Activated T-cell treated with anti-CD3 and anti-CD28 coated beads, Interleukin-2, amount 50 U/mL, for 4 hours (primary cell): ENCODE measurements around the gene ZNF860. TPM values are rescaled to one million over a fixed set of nuclear protein-coding genes. Genes with fewer than 3 reads are reported as not detected.
A peak's percentile ranks its signal among the peaks of the same experiment; 100 is the strongest.

Source experiments
- ATAC-seq, 2 donors: fragments of 200-7000 bp; cut with Tn5 transposase; one replicate each; pipeline ENCODE4 v1.10.0; 2021
- DNase-seq: peaks from one replicate; pipeline ENCODE4 v3.0.0-alpha.2; 2020
- H3K27me3 Mint-ChIP-seq: one replicate; pipeline ENCODE4 v1.8.0; 2021; ENCODE audit warnings: low read depth, mixed read lengths
- H3K36me3 Mint-ChIP-seq: one replicate; pipeline ENCODE4 v1.8.0; 2022; ENCODE audit warnings: mixed read lengths; ENCODE audit not compliant: insufficient read depth
- H3K4me1 Mint-ChIP-seq: one replicate; pipeline ENCODE4 v1.8.0; 2021; ENCODE audit warnings: low read depth, mixed read lengths
- H3K4me3 Mint-ChIP-seq: one replicate; pipeline ENCODE4 v1.8.0; 2021; ENCODE audit warnings: mild to moderate bottlenecking, moderate library complexity, mixed read lengths
- H3K9me3 Mint-ChIP-seq: one replicate; pipeline ENCODE4 v1.8.0; 2021; ENCODE audit warnings: mixed read lengths
- total RNA-seq, 3 donors: library from RNA; stranded (reverse); gene quantifications; one replicate each; pipeline ENCODE4 v1.2.1, GENCODE V29; 2021

The ZNF860 gene
- total RNA-seq, 3 donors from 2014 or later: 0.11 to 0.66 (median 0.13) TPM

DNA sequence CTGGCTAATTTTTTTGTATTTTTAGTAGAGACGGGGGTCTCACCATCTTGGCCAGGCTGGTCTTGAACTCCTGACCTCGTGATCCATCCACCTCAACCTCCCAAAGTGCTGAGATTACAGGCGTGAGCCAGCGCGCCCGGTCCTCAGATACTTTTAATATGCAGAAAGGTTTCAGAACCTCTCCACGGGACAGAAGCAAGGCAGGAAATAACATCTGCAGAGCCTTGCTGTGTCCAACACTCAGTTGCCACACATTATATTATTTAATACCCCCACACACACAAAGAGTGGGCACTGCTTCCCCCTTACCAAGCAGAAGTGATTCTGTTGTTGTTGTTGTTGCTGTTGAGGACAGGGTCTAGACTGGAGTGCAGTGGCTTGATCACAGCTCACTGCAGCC lies 28.5 kb upstream of the ZNF860 start:
- no peaks in the 10 kb centered on the region for H3K36me3 Mint-ChIP-seq
- no peaks in the 10 kb centered on the region for H3K27me3 Mint-ChIP-seq
- H3K4me3 Mint-ChIP-seq: no peak overlapping the region
- DNase-seq (no peak), ATAC-seq (no peak)
- H3K9me3 Mint-ChIP-seq: peaks cover 7% of the 10 kb centered on the region
- H3K4me1 Mint-ChIP-seq: peaks cover 2% of the 10 kb centered on the region

DNA sequence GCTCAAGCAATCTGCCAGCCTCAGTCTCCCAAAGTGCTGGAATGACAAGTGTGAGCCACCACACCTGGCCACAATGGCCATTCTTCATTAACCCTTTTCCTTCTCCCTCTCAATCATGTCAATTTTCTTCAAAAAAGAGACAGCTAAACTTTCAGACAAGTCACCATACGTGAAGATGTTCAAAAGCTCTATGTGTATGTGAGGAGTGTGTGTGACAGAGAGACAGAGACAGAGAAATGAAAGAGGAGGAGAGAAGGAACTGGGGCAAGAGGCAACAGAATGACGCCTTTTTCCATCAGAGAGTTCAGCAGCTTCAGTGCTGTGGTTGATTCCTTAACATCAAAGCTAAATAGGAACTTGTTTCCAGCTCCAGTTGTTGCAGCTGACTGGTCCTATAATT lies 27.9 kb upstream of the ZNF860 start:
- Mint-ChIP-seq H3K4me1 (peaks cover 2% of the 10 kb centered on the region), H3K9me3 (peaks cover 7% of the 10 kb centered on the region), H3K27me3 (no peaks in the 10 kb centered on the region), H3K36me3 (no peaks in the 10 kb centered on the region), H3K4me3 (no peak overlapping the region)
- DNase-seq: no peak
- ATAC-seq: no peak

GRCh38 chr3:31955581-31955980 lies 26.0 kb upstream of the ZNF860 start:
- no peaks in the 10 kb centered on the region for H3K36me3 Mint-ChIP-seq
- ATAC-seq (no peak), DNase-seq (no peak)
- peaks cover 7% of the 10 kb centered on the region for H3K9me3 Mint-ChIP-seq
- no peak overlapping the region for H3K4me3 Mint-ChIP-seq
- peaks cover 2% of the 10 kb centered on the region for H3K4me1 Mint-ChIP-seq
- H3K27me3 Mint-ChIP-seq: no peaks in the 10 kb centered on the region

GRCh38 chr3:31957106-31957505 lies 24.4 kb upstream of the ZNF860 start:
- Mint-ChIP-seq H3K4me1 (peaks cover 2% of the 10 kb centered on the region), H3K36me3 (no peaks in the 10 kb centered on the region), H3K27me3 (no peaks in the 10 kb centered on the region), H3K4me3 (no peak overlapping the region), H3K9me3 (peaks cover 7% of the 10 kb centered on the region)
- DNase-seq (no peak), ATAC-seq (no peak)

DNA sequence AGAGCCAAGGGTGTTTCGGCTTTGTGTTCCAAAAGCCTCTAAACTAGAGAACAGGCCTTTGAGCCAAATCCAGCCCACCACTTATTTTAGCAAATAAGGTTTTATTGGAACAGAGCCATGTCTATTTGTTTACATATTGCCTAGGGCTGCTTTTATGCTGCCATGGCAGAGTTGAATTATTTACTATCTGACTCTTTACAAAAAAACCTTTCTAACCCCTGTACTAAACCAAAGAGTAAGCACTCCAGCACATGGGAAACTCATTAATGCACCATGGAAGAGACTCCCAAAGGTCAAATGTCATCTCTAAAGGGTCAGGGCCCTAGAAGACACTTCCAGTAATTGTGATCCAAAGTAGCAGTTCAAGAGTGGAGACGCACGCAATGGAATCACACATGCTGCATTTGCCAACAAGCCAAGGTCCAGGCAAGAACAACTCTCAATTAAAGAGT lies 22.8 kb upstream of the ZNF860 start:
- H3K4me1 Mint-ChIP-seq: peaks cover 7% of the 10 kb centered on the region
- peaks cover 7% of the 10 kb centered on the region for H3K9me3 Mint-ChIP-seq
- no peaks in the 10 kb centered on the region for H3K36me3 Mint-ChIP-seq
- H3K27me3 Mint-ChIP-seq: peaks cover 1% of the 10 kb centered on the region
- no peak overlapping the region for H3K4me3 Mint-ChIP-seq
- no peak for ATAC-seq
- no peak for DNase-seq

- no peak overlapping the region for H3K4me3 Mint-ChIP-seq
- peaks cover 7% of the 10 kb centered on the region for H3K9me3 Mint-ChIP-seq
- no peaks in the 10 kb centered on the region for H3K36me3 Mint-ChIP-seq
- no peak for ATAC-seq
- no peak for DNase-seq
- peaks cover 9% of the 10 kb centered on the region for H3K4me1 Mint-ChIP-seq
- H3K27me3 Mint-ChIP-seq: peaks cover 2% of the 10 kb centered on the region
Observed at GRCh38 chr3:31959251-31959650, 22.3 kb upstream of the ZNF860 start.

GRCh38 chr3:31959951-31960792 lies 21.4 kb upstream of the ZNF860 start:
- Mint-ChIP-seq H3K27me3 (peaks cover 2% of the 10 kb centered on the region), H3K4me3 (no peak overlapping the region), H3K9me3 (peaks cover 5% of the 10 kb centered on the region), H3K4me1 (peaks cover 9% of the 10 kb centered on the region), H3K36me3 (no peaks in the 10 kb centered on the region)
- ATAC-seq (no peak), DNase-seq (no peak)

DNA sequence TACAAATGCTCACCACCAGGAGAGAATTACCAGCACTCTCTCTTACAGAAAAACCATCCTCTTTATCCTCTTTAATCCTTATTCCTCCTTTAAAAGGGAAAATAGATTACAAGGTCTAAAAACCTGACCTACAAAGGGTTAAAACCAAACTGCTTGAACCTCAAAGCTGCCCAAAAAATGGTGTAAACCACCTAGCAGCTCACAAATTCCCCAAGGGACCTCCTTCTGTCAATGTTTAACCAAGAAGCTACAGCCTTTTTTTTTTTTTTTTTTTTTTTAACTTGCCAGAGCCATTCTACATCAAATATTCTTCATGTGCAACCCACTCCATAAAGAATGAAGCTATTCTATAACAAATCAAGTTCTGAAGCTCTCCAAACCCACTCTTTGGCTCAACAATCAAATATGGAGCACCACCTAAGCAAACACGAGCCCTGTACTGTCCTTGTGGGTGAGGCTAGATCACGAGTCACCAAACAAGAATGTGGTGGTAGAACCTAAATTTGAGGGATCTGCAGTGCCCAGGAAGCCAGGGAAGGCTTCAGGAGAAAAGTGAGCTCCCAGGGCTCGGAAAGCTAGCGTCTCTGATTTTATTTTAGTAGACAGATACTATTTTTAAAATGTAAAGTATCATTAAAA lies 20.6 kb upstream of the ZNF860 start:
- DNase-seq (no peak), ATAC-seq (no peak)
- no peaks in the 10 kb centered on the region for H3K36me3 Mint-ChIP-seq

GRCh38 chr3:31962801-31963205 lies 18.7 kb upstream of the ZNF860 start:
- Mint-ChIP-seq H3K4me3 (no peak overlapping the region), H3K27me3 (peaks cover 2% of the 10 kb centered on the region), H3K36me3 (no peaks in the 10 kb centered on the region), H3K4me1 (peaks cover 9% of the 10 kb centered on the region), H3K9me3 (no peaks in the 10 kb centered on the region)
- DNase-seq (no peak), ATAC-seq (peak; percentile 38 to 43)

More for the DNA sequence above, 20.6 kb upstream of the ZNF860 start:
- H3K4me3 Mint-ChIP-seq: no peak overlapping the region
- no peaks in the 10 kb centered on the region for H3K9me3 Mint-ChIP-seq
- H3K4me1 Mint-ChIP-seq: peaks cover 9% of the 10 kb centered on the region
- H3K27me3 Mint-ChIP-seq: peaks cover 2% of the 10 kb centered on the region

GRCh38 chr3:31966978-31967591 lies 14.5 kb upstream of the ZNF860 start:
- DNase-seq: no peak
- no peaks in the 10 kb centered on the region for H3K36me3 Mint-ChIP-seq
- no peak overlapping the region for H3K4me3 Mint-ChIP-seq
- H3K4me1 Mint-ChIP-seq: peaks cover 9% of the 10 kb centered on the region
- peaks cover 2% of the 10 kb centered on the region for H3K27me3 Mint-ChIP-seq
- H3K9me3 Mint-ChIP-seq: no peaks in the 10 kb centered on the region
- ATAC-seq: no peak

DNA sequence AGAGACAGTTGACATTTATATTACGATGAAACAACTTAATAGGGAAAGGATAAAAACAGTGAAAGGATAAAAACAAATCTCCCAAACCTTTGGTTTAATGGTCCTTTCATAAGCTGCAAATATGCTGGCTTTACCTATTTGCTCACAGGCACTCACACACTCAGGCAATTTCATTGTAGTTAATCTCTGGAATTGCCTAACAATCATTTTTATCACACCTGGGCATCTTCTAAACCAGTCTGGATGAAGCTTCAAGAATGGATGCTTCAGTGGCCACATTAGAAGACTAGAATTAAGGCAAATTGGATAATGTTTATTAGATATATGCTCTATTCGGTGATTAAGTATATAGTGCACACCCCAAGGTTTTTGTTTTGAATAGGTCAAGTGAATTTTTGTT lies 14.0 kb upstream of the ZNF860 start:
- peaks cover 2% of the 10 kb centered on the region for H3K27me3 Mint-ChIP-seq

GRCh38 chr3:31968369-31968926 lies 13.1 kb upstream of the ZNF860 start:
- Mint-ChIP-seq H3K36me3 (no peaks in the 10 kb centered on the region), H3K4me3 (no peak overlapping the region), H3K4me1 (peaks cover 6% of the 10 kb centered on the region), H3K9me3 (no peaks in the 10 kb centered on the region), H3K27me3 (peaks cover 2% of the 10 kb centered on the region)
- ATAC-seq (no peak), DNase-seq (no peak)

More for the DNA sequence above, 14.0 kb upstream of the ZNF860 start:
- ATAC-seq (no peak), DNase-seq (no peak)
- Mint-ChIP-seq H3K4me3 (no peak overlapping the region), H3K4me1 (peaks cover 10% of the 10 kb centered on the region), H3K36me3 (no peaks in the 10 kb centered on the region), H3K9me3 (no peaks in the 10 kb centered on the region)

- Mint-ChIP-seq H3K9me3 (no peaks in the 10 kb centered on the region), H3K4me3 (no peak overlapping the region), H3K4me1 (peaks cover 3% of the 10 kb centered on the region), H3K27me3 (no peaks in the 10 kb centered on the region), H3K36me3 (no peaks in the 10 kb centered on the region)
- ATAC-seq (no peak), DNase-seq (no peak)
Observed at GRCh38 chr3:31968927-31969418, 12.6 kb upstream of the ZNF860 start.

GRCh38 chr3:31971607-31972006 lies 9.9 kb upstream of the ZNF860 start:
- Mint-ChIP-seq H3K4me1 (peaks cover 3% of the 10 kb centered on the region), H3K27me3 (peaks cover 12% of the 10 kb centered on the region), H3K4me3 (no peak overlapping the region), H3K36me3 (no peaks in the 10 kb centered on the region), H3K9me3 (no peaks in the 10 kb centered on the region)
- ATAC-seq (no peak), DNase-seq (no peak)
